ENCODE measurements around the gene PDK1. TPM values are rescaled to one million over a fixed set of nuclear protein-coding genes. Genes with fewer than 3 reads are reported as not detected.

The PDK1 gene
- 13.9 and 14.0 TPM in 2 replicates for total RNA-seq

GRCh38 chr2:172555522-172556283 is at the start of gene PDK1:
Gene PDK1 (plus strand): TSS chr2:172556090. CDS start chr2:172556151, 61 bp downstream.

Other genes starting within 250 kb of the PDK1 start
- 5.7 and 10.3 TPM in 2 replicates for gene ITGA6, start 128.5 kb upstream of the PDK1 start, total RNA-seq
- gene RAPGEF4, start 179.8 kb downstream of the PDK1 start, total RNA-seq, result 0.66 and 2.2 TPM in 2 replicates

All from aortic smooth muscle cell (primary cell).